Left lung (tissue), 10 donors: ENCODE data around the gene SP6. TPM values are rescaled to one million over a fixed set of nuclear protein-coding genes. Genes with fewer than 3 reads are reported as not detected.

Experiments
- ATAC-seq: fragments of 200-7000 bp; cut with Tn5 transposase; one replicate; pipeline ENCODE4 v1.9.1; 2020; ENCODE audit warnings: moderate library complexity
- DNase-seq, 4 donors: peaks; one replicate each; pipeline ENCODE4 v3.0.0-alpha.2; 2013 to 2020
- H3K27ac ChIP-seq, 2 donors: fragments of 200-600 bp; sonication (generic) in 1 of 2; one replicate each; pipeline versions ENCODE4 v1.5.0 to v1.8.0; 2020 to 2021
- H3K27me3 ChIP-seq, 2 donors: fragments of 200-600 bp; sonication (generic) in 1 of 2; one replicate each; pipeline versions ENCODE4 v1.5.0 to v1.8.0; 2020 to 2021
- H3K36me3 ChIP-seq, 2 donors: fragments of 200-600 bp; sonication (generic) in 1 of 2; one replicate each; pipeline versions ENCODE4 v1.5.0 to v1.8.0; 2020 to 2021
- H3K4me1 ChIP-seq, 2 donors: fragments of 200-600 bp; one replicate each; pipeline ENCODE4 v1.8.0; 2021
- H3K4me3 ChIP-seq, 2 donors: fragments of 200-600 bp; sonication (generic) in 1 of 2; one replicate each; pipeline versions ENCODE4 v1.5.0 to v1.8.0; 2020 to 2021; ENCODE audit warnings: mild to moderate bottlenecking in 1 of 2
- H3K9me3 ChIP-seq, 2 donors: fragments of 200-600 bp; sonication (generic) in 1 of 2; one replicate each; pipeline versions ENCODE4 v1.5.0 to v1.8.0; 2020 to 2021
- CTCF ChIP-seq, 2 donors: fragments of 200-600 bp; sonication (generic) in 1 of 2; IDR thresholded peaks; one replicate each; pipeline versions ENCODE4 v1.5.0 to v1.8.0; 2021; ENCODE audit warnings: antibody characterized with exemption in 2 of 2
- intact Hi-C, 2 donors: fragments of 100-400 bp; cut with DNase I; formaldehyde crosslinking; loops; one replicate each; pipeline versions ENCODE4 v1.11.2 to v1.14.2; 2022
- polyA plus RNA-seq, 6 donors: library from polyadenylated mRNA; unstranded; fragments of 120-200 nt; gene quantifications; one replicate each; pipeline ENCODE4 v1.2.1, GENCODE V29; 2013; ENCODE audit not compliant: insufficient read length in 6 of 6
- total RNA-seq, 2 donors: library from RNA; stranded (reverse); fragmentation: NEBNext Ultra II Directional; extraction: Animal tissue kit (Norgen Biotek cat#: 25700); gene quantifications; one replicate each; pipeline ENCODE4 v1.2.1, GENCODE V29; 2021
- donor health status: DM: no; HTN: yes; CAD: no.
- donor health status: DM: no; HTN: no; CAD: no.

SP6 gene
- total and polyA plus RNA-seq, 8 donors = 0.79 to 6.7 (median 4.5) TPM

DNA sequence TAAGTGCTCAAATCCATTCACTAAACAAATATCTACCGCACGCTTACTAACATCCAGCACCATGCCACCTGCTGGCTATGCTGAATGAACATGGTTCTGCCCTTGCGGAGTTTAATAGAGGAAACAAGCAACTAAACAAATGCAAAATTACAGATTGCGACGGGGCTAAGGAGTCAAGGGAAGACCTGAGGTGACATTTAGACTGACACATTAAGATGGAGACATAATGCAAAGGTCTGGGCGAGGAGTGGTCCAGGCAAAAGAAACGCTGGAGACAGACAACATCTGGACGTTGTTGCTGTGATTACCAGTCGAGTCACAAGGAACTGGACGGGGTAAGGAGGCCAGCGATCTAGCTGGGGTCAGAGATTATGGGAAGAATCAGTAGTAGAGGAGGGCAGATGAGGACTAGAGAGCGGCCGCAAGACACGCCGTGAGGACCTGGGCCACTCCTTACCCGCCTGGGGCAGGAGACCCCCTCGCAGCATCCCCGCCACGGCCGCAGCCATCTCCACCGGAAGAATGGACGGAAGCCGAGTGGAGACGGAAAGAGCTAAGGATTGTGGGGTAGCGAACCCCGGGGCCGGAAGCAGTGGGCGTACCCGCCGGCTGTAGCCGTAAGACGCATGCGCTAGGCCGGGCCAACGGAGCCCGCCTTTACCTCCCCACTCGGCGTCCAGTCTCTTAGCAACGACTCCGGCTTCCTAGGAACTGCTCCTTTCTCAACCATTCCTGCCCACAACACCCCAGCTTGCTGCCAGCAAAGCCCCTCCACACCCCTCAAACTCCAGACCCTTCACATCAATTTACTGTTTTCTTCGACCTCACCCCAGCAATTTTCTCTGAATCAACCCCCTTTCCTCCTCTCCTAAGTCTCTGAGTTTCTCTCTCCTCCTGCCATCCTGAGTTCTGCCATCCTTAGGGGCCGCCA lies 19.7 kb downstream of the SP6 start, which contains the start of the genes LRRC46 and MRPL10:
LRRC46 (plus strand) TSS at position 668 of the 931 bp plus-strand sequence. CDS start 320 bp downstream, outside the sequence.
MRPL10 (minus strand) TSS at position 539 of the 931 bp plus-strand sequence; CDS start at position 509, 30 bp downstream.
- no peaks in the 10 kb centered on the region for H3K27me3 ChIP-seq
- peaks cover 13 to 41% of the 10 kb centered on the region in 2 donors for H3K4me1 ChIP-seq
- H3K4me3 ChIP-seq = peak within 1 kb of the TSS; percentile 61 to 89
- ATAC-seq (peak; percentile 97), DNase-seq (peak; percentile 94 to 97 (median 95))
- no peaks in the 10 kb centered on the region for H3K9me3 ChIP-seq
- no peak for TF ChIP-seq CTCF (IDR thresholded peaks at IDR 0.05)
- H3K27ac ChIP-seq = peak within 1 kb of the TSS; percentile 28 to 81
- intact Hi-C loops = no loop called here
- H3K36me3 ChIP-seq = peaks cover 0 to 37% of the 10 kb centered on the region in 2 donors

- no peak for ATAC-seq
- TF ChIP-seq CTCF (IDR thresholded peaks at IDR 0.05) = no peak
- H3K36me3 ChIP-seq = peaks cover 0 to 37% of the 10 kb centered on the region in 2 donors
- peaks cover 13 to 38% of the 10 kb centered on the region in 2 donors for H3K4me1 ChIP-seq
- H3K9me3 ChIP-seq = no peaks in the 10 kb centered on the region
- intact Hi-C loops = no loop called here
- peak overlapping the region; percentile 28 to 81 for H3K27ac ChIP-seq
- H3K27me3 ChIP-seq = no peaks in the 10 kb centered on the region
- no peak for DNase-seq
- peak overlapping the region; percentile 61 to 89 for H3K4me3 ChIP-seq
Measured at GRCh38 chr17:47830396-47831002, 20.5 kb downstream of the SP6 start.

- H3K27me3 ChIP-seq = no peaks in the 10 kb centered on the region
- intact Hi-C loops = no loop called here
- H3K9me3 ChIP-seq = no peaks in the 10 kb centered on the region
- DNase-seq (no peak), ATAC-seq (no peak)
- H3K4me1 ChIP-seq = peaks cover 13 to 35% of the 10 kb centered on the region in 2 donors
- peak overlapping the region in 1 of 2 donors; percentile 81 for H3K27ac ChIP-seq
- no peak overlapping the region for H3K4me3 ChIP-seq
- H3K36me3 ChIP-seq = peaks cover 0 to 42% of the 10 kb centered on the region in 2 donors
- TF ChIP-seq CTCF (IDR thresholded peaks at IDR 0.05) = no peak
Measured at GRCh38 chr17:47829870-47830269, 21.1 kb downstream of the SP6 start.

DNA sequence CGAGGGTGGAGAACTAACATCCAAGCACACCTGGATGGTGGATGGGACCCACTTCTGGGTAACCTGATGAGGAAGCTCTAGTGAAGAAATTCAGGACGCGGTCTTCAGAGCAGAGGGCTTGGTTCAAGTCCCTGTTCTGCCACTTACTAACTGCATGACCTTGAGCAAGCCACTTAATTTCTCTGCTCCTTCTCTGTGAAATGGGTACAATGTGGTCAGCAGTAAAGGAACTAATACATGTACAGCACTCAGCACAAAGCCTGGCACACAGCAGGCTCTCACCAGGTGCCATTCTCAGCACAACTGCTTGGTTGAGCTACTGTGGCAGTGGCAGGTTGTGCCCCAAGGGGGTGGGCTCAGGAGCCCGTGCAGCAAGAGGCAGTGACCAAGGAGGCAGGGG lies 27.4 kb downstream of the SP6 start:
- Histone ChIP-seq H3K4me3 (no peak overlapping the region), H3K9me3 (no peaks in the 10 kb centered on the region), H3K4me1 (peaks cover 18 to 29% of the 10 kb centered on the region in 2 donors), H3K27me3 (no peaks in the 10 kb centered on the region), H3K36me3 (peaks cover 0 to 68% of the 10 kb centered on the region in 2 donors), H3K27ac (no peak overlapping the region)
- no peak for TF ChIP-seq CTCF (IDR thresholded peaks at IDR 0.05)
- intact Hi-C loops = no loop called here
- DNase-seq (no peak), ATAC-seq (no peak)

DNA sequence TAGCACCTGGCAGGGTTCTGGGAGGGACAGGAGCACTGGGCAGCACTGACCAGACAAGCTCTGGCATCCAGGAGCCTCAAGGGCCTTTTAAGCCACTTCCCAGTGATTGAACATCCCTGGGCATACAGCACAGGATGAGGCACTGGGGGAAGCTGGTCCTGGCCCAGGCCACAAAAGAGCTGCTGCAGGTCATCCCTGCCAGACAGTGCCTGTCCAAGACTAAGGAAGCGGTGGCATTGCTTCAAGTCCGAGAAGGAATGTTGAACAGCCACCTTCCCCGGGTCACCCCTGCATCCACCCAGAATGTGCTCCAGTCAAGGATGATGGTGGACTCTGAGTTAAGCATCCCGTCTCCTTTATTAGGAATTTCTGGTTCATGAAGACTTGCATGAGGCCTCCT lies 28.2 kb downstream of the SP6 start:
- intact Hi-C loops = no loop called here
- H3K27me3 ChIP-seq = no peaks in the 10 kb centered on the region
- H3K4me3 ChIP-seq = no peak overlapping the region
- no peak overlapping the region for H3K27ac ChIP-seq
- no peak for ATAC-seq
- H3K9me3 ChIP-seq = no peaks in the 10 kb centered on the region
- H3K36me3 ChIP-seq = peaks cover 0 to 68% of the 10 kb centered on the region in 2 donors
- DNase-seq = no peak
- no peak for TF ChIP-seq CTCF (IDR thresholded peaks at IDR 0.05)
- H3K4me1 ChIP-seq = peaks cover 18 to 29% of the 10 kb centered on the region in 2 donors
